WTC11 (cell line): ENCODE measurements around the gene EEF1E1. TPM values are rescaled to one million over a fixed set of nuclear protein-coding genes. Genes with fewer than 3 reads are reported as not detected.

Source experiments
- ATAC-seq: fragments of 200-7000 bp; cut with Tn5 transposase; 2 replicates; pipeline ENCODE4 v1.10.0; 2021; ENCODE audit warnings: mild to moderate bottlenecking, moderate library complexity
- CTCF ChIA-PET: fragments of 300-600 bp; sonication (Branson Sonifier 250); formaldehyde crosslinking; loops from one replicate; lab custom pipeline; 2021; ENCODE audit warnings: antibody characterized with exemption; lab: Charles Lee
- POLR2A ChIA-PET: fragments of 350-600 bp; sonication (Branson Sonifier 250); formaldehyde crosslinking; loops from one replicate; lab custom pipeline; 2021; ENCODE audit warnings: antibody characterized with exemption; lab: Charles Lee
- DNase-seq: peaks from one replicate; pipeline ENCODE4 v3.0.0; 2021; ENCODE audit warnings: low spot score
- H3K27ac Mint-ChIP-seq: 2 replicates; pipeline ENCODE4 v1.8.0; 2021; ENCODE audit warnings: mixed read lengths
- H3K27me3 Mint-ChIP-seq: 2 replicates; pipeline ENCODE4 v1.8.0; 2021; ENCODE audit warnings: low read depth, mild to moderate bottlenecking, moderate library complexity, mixed read lengths
- H3K36me3 Mint-ChIP-seq: 2 replicates; pipeline ENCODE4 v1.8.0; 2021; ENCODE audit warnings: mixed read lengths
- H3K4me1 Mint-ChIP-seq: 2 replicates; pipeline ENCODE4 v1.8.0; 2022; ENCODE audit warnings: mixed read lengths
- H3K4me3 Mint-ChIP-seq: 2 replicates; pipeline ENCODE4 v1.8.0; 2021; ENCODE audit warnings: mild to moderate bottlenecking, moderate library complexity, mixed read lengths
- H3K9me3 Mint-ChIP-seq: 2 replicates; pipeline ENCODE4 v1.8.0; 2021; ENCODE audit warnings: mixed read lengths
- ARID4B ChIP-seq: sonication (generic); formaldehyde crosslinking; IDR thresholded peaks from 2 replicates; pipeline ENCODE4 v1.8.0; 2023; ENCODE audit warnings: missing genetic modification reagents, mild to moderate bottlenecking, borderline replicate concordance
- CBFB ChIP-seq: sonication (generic); formaldehyde crosslinking; IDR thresholded peaks from 2 replicates; pipeline ENCODE4 v1.8.1; 2022; ENCODE audit warnings: mild to moderate bottlenecking, low read depth, missing genetic modification reagents
- CREM ChIP-seq: sonication (generic); formaldehyde crosslinking; IDR thresholded peaks from 2 replicates; pipeline ENCODE4 v1.8.1; 2022; ENCODE audit warnings: mild to moderate bottlenecking, missing genetic modification reagents, moderate library complexity
- E2F4 ChIP-seq: sonication (generic); formaldehyde crosslinking; IDR thresholded peaks from 2 replicates; pipeline ENCODE4 v1.8.1; 2022; ENCODE audit warnings: low read depth, mild to moderate bottlenecking, moderate library complexity, missing genetic modification reagents, borderline replicate concordance
- ELF4 ChIP-seq: sonication (generic); formaldehyde crosslinking; IDR thresholded peaks from 2 replicates; pipeline ENCODE4 v1.8.1; 2022; ENCODE audit warnings: low read depth, mild to moderate bottlenecking, moderate library complexity, missing genetic modification reagents
- FOXP1 ChIP-seq: sonication (generic); formaldehyde crosslinking; IDR thresholded peaks from 2 replicates; pipeline ENCODE4 v1.8.0; 2022; ENCODE audit warnings: missing genetic modification reagents, mild to moderate bottlenecking, moderate library complexity, borderline replicate concordance
- HMGA2 ChIP-seq: fragments of 250-450 bp; sonication (Bioruptor Pico); IDR thresholded peaks from 2 replicates; pipeline ENCODE4 v1.4.0; 2021; ENCODE audit warnings: mild to moderate bottlenecking, moderate library complexity
- JAZF1 ChIP-seq: fragments of 250-450 bp; sonication (Bioruptor Pico); IDR thresholded peaks from 2 replicates; pipeline ENCODE4 v1.9.0; 2021; ENCODE audit warnings: moderate library complexity, mild to moderate bottlenecking, inconsistent platforms
- KAT7 ChIP-seq: sonication (generic); formaldehyde crosslinking; IDR thresholded peaks from 2 replicates; pipeline ENCODE4 v1.8.1; 2023; ENCODE audit warnings: missing genetic modification reagents, mild to moderate bottlenecking, borderline replicate concordance
- MYBL2 ChIP-seq: sonication (generic); formaldehyde crosslinking; IDR thresholded peaks from 2 replicates; pipeline ENCODE4 v1.8.1; 2023; ENCODE audit warnings: mild to moderate bottlenecking, moderate library complexity, missing genetic modification reagents
- NR2C2 ChIP-seq: sonication (generic); formaldehyde crosslinking; IDR thresholded peaks from 2 replicates; pipeline ENCODE4 v1.8.0; 2022; ENCODE audit warnings: mild to moderate bottlenecking, missing genetic modification reagents
- SMAD3 ChIP-seq: sonication (generic); formaldehyde crosslinking; IDR thresholded peaks from 2 replicates; pipeline ENCODE4 v1.8.0; 2022; ENCODE audit warnings: missing genetic modification reagents, mild to moderate bottlenecking, borderline replicate concordance
- ZNF232 ChIP-seq: sonication (generic); formaldehyde crosslinking; IDR thresholded peaks from 2 replicates; pipeline ENCODE4 v1.8.0; 2022; ENCODE audit warnings: mild to moderate bottlenecking, missing genetic modification reagents
- ZNF671 ChIP-seq: fragments of 250-450 bp; sonication (Bioruptor Pico); IDR thresholded peaks from 2 replicates; pipeline ENCODE4 v1.8.0; 2021; ENCODE audit warnings: mild to moderate bottlenecking
- total RNA-seq: library from RNA; stranded (reverse); gene quantifications from 3 replicates; pipeline ENCODE4 v1.2.3, GENCODE V29; 2021
- TF ChIP-seq, protein P1 (sequence below): fragments of 200-600 bp; IDR thresholded peaks from 2 replicates; pipeline ENCODE4 v1.8.0; 2022; ENCODE audit warnings: antibody characterized with exemption
- TF ChIP-seq, protein P2 (sequence below): fragments of 250-450 bp; sonication (Bioruptor Pico); IDR thresholded peaks from 2 replicates; pipeline ENCODE4 v1.9.0; 2021; ENCODE audit warnings: moderate library complexity, mild to moderate bottlenecking, inconsistent platforms, borderline replicate concordance
- TF ChIP-seq, protein P3 (sequence below): sonication (generic); formaldehyde crosslinking; conservative IDR thresholded peaks from 2 replicates; pipeline ENCODE4 v1.8.1; 2023; ENCODE audit warnings: mild to moderate bottlenecking, low read depth, missing genetic modification reagents, moderate library complexity

Gene EEF1E1
- total RNA-seq, 1 experiment from 2014 or later: 89.2 TPM

DNA sequence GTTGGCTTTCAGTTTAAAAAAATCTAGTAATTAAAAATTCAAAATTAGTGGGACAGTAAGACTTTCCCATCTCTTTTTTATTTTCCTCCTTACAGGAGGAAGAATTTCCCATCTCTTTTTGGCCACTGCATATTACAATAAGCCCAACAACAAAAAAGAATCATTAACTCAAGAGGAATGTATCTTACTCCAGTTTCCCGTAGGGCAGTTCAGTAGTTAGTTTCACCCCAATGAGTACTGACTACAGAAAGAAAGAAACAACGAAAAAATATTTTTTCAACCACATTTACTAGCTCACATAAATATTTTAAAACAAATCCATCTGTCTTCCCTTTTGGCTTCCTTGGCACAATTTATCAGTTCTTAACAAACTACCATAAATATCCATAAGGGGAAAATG, 23.2 kb downstream of the EEF1E1 start (continued):
- TF ChIP-seq, protein P1, sequence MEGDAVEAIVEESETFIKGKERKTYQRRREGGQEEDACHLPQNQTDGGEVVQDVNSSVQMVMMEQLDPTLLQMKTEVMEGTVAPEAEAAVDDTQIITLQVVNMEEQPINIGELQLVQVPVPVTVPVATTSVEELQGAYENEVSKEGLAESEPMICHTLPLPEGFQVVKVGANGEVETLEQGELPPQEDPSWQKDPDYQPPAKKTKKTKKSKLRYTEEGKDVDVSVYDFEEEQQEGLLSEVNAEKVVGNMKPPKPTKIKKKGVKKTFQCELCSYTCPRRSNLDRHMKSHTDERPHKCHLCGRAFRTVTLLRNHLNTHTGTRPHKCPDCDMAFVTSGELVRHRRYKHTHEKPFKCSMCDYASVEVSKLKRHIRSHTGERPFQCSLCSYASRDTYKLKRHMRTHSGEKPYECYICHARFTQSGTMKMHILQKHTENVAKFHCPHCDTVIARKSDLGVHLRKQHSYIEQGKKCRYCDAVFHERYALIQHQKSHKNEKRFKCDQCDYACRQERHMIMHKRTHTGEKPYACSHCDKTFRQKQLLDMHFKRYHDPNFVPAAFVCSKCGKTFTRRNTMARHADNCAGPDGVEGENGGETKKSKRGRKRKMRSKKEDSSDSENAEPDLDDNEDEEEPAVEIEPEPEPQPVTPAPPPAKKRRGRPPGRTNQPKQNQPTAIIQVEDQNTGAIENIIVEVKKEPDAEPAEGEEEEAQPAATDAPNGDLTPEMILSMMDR: no peak
- TF ChIP-seq, protein P2, sequence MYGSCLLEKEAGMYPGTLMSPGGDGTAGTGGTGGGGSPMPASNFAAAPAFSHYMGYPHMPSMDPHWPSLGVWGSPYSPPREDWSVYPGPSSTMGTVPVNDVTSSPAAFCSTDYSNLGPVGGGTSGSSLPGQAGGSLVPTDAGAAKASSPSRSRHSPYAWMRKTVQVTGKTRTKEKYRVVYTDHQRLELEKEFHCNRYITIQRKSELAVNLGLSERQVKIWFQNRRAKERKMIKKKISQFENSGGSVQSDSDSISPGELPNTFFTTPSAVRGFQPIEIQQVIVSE (CRISPR knock-in tag): no peak
- TF ChIP-seq, all 79 proteins: peak for 0

DNA sequence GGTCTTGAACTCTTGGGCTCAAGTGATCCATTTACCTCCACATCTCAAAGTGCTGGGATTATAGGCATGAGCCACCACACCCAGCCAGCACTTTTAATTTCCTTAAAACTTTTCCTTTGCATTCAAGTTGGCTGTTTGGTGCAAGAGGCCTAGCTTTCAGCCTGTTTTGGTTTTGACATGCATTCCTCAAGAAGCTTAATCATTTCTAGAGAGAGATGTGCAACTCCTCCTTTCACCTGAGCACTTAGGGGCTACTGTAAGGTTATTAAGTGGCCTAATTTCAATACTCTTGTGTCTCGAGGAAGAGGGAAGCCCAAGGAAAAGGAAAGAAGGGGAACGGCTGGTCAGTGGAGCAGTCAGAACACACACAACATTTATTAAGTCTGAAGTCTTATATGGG, 24.4 kb downstream of the EEF1E1 start:
- H3K9me3 Mint-ChIP-seq: peaks cover 9% of the 10 kb centered on the region; the same call in 1 of the 2 replicates
- no peak overlapping the region for H3K4me3 Mint-ChIP-seq
- no peaks in the 10 kb centered on the region for H3K27me3 Mint-ChIP-seq
- POLR2A ChIA-PET: interaction anchor here (0.6 kb wide), 1 partner anchor 13 kb away, joined by 3 read pairs; no protein-coding TSS in a partner anchor
- H3K27ac Mint-ChIP-seq: no peak overlapping the region
- DNase-seq: no peak
- peaks cover 46% of the 10 kb centered on the region for H3K36me3 Mint-ChIP-seq
- ATAC-seq: no peak
- TF ChIP-seq NR2C2 (CRISPR knock-in tag): no peak
- no peak for TF ChIP-seq ZNF232 (CRISPR knock-in tag)
- no peak for TF ChIP-seq KAT7 (CRISPR knock-in tag)
- TF ChIP-seq ELF4 (CRISPR knock-in tag): no peak
- TF ChIP-seq SMAD3 (CRISPR knock-in tag): no peak
- TF ChIP-seq, protein P1: no peak
- no peak for TF ChIP-seq MYBL2 (CRISPR knock-in tag)
- no peak for TF ChIP-seq CREM (CRISPR knock-in tag)
- TF ChIP-seq FOXP1 (CRISPR knock-in tag): no peak
- TF ChIP-seq ZNF671: no peak
- TF ChIP-seq E2F4 (CRISPR knock-in tag): no peak
- no peak for TF ChIP-seq ARID4B (CRISPR knock-in tag)
- no peak for TF ChIP-seq CBFB
- TF ChIP-seq, protein P3, sequence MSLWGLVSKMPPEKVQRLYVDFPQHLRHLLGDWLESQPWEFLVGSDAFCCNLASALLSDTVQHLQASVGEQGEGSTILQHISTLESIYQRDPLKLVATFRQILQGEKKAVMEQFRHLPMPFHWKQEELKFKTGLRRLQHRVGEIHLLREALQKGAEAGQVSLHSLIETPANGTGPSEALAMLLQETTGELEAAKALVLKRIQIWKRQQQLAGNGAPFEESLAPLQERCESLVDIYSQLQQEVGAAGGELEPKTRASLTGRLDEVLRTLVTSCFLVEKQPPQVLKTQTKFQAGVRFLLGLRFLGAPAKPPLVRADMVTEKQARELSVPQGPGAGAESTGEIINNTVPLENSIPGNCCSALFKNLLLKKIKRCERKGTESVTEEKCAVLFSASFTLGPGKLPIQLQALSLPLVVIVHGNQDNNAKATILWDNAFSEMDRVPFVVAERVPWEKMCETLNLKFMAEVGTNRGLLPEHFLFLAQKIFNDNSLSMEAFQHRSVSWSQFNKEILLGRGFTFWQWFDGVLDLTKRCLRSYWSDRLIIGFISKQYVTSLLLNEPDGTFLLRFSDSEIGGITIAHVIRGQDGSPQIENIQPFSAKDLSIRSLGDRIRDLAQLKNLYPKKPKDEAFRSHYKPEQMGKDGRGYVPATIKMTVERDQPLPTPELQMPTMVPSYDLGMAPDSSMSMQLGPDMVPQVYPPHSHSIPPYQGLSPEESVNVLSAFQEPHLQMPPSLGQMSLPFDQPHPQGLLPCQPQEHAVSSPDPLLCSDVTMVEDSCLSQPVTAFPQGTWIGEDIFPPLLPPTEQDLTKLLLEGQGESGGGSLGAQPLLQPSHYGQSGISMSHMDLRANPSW: no peak
- TF ChIP-seq HMGA2 (CRISPR knock-in tag): no peak
- no peak for TF ChIP-seq JAZF1 (CRISPR knock-in tag)
- CTCF ChIA-PET: no interaction called here
- H3K4me1 Mint-ChIP-seq: peaks cover 4% of the 10 kb centered on the region
